Spleen (tissue), 11 donors: ENCODE data around the gene FOXJ1. TPM values are rescaled to one million over a fixed set of nuclear protein-coding genes. Genes with fewer than 3 reads are reported as not detected.
A peak's percentile ranks its signal among the peaks of the same experiment; 100 is the strongest.

Source experiments
- DNase-seq: peaks from one replicate; pipeline ENCODE4 v3.0.0-alpha.2; 2020
- H3K27ac ChIP-seq, 8 donors: fragments of 200-600 bp; sonication (generic) in 7 of 8; 1 replicate in 4 of 8; 2 replicates in 4 of 8; pipeline versions ENCODE4 v1.5.0 to v1.8.0; 2016 to 2021; ENCODE audit warnings: inconsistent platforms in 4 of 8, mild to moderate bottlenecking in 4 of 8, moderate library complexity in 1 of 8
- H3K27me3 ChIP-seq, 7 donors: fragments of 200-600 bp; sonication (generic) in 6 of 7; replicated peaks in 1 of 7; 1 replicate in 4 of 7; 2 replicates in 3 of 7; pipeline versions ENCODE4 v1.5.0 to v1.8.0; 2016 to 2021; ENCODE audit warnings: inconsistent platforms in 3 of 7, mild to moderate bottlenecking in 1 of 7
- H3K36me3 ChIP-seq, 6 donors: fragments of 200-600 bp; sonication (generic) in 5 of 6; 1 replicate in 4 of 6; 2 replicates in 2 of 6; pipeline versions ENCODE4 v1.5.0 to v1.8.0; 2016 to 2021; ENCODE audit warnings: inconsistent platforms in 2 of 6
- H3K4me1 ChIP-seq, 6 donors: fragments of 200-600 bp; sonication (generic) in 5 of 6; 1 replicate in 3 of 6; 2 replicates in 3 of 6; pipeline versions ENCODE4 v1.5.0 to v1.8.0; 2016 to 2021; ENCODE audit warnings: inconsistent platforms in 3 of 6
- H3K4me3 ChIP-seq, 8 donors: fragments of 200-600 bp; sonication (generic) in 7 of 8; 1 replicate in 4 of 8; 2 replicates in 4 of 8; pipeline versions ENCODE4 v1.5.0 to v1.8.0; 2016 to 2021; ENCODE audit warnings: inconsistent platforms in 4 of 8, mild to moderate bottlenecking in 4 of 8, moderate library complexity in 2 of 8
- H3K9me3 ChIP-seq, 8 donors: fragments of 200-600 bp; sonication (generic) in 7 of 8; 1 replicate in 4 of 8; 2 replicates in 4 of 8; pipeline versions ENCODE4 v1.5.0 to v1.8.0; 2016 to 2021; ENCODE audit warnings: inconsistent platforms in 4 of 8
- POLR2A ChIP-seq, 3 donors: fragments of 450-650 bp; IDR thresholded peaks; one replicate each; pipeline ENCODE4 v1.5.1; 2017; ENCODE audit warnings: antibody characterized with exemption in 3 of 3, mild to moderate bottlenecking in 1 of 3
- POLR2AphosphoS5 ChIP-seq, 3 donors: sonication (generic); formaldehyde crosslinking; IDR thresholded peaks; one replicate each; pipeline ENCODE4 v1.5.1; 2017; ENCODE audit warnings: antibody characterized with exemption in 3 of 3
- WGBS, 5 donors: extraction: QIAGEN DNeasy Blood & Tissue Kit in 3 of 5; methylation state at CpG; one replicate each; pipeline versions ENCODE4 v1.1.5 to v1.1.7; 2013 to 2018; 5-methylcytosine and 5-hydroxymethylcytosine counted together
- intact Hi-C: fragments of 100-400 bp; cut with DNase I; formaldehyde crosslinking; loops from one replicate; pipeline ENCODE4 v1.15.0; 2023; ENCODE audit warnings: low total_unique reads
- polyA plus RNA-seq, 3 donors: library from polyadenylated mRNA; stranded (reverse); fragments of 200-250 nt; gene quantifications; one replicate each; pipeline ENCODE4 v1.2.1, GENCODE V29; 2013
- total RNA-seq, 7 donors: library from RNA; depleted of rRNA in 3 of 7; stranded (reverse); fragments of >200 nt in 3 of 7; fragmentation: NEBNext Ultra II Directional in 4 of 7; extraction: Animal tissue kit (Norgen Biotek cat#: 25700) in 4 of 7; gene quantifications; one replicate each; pipeline versions ENCODE4 v1.1.0 to v1.2.1, GENCODE V29; 2016 to 2021
- TF ChIP-seq, protein P1 (sequence below), 11 experiments: fragments of 200-600 bp in 7 of 11; fragments of 450-650 bp in 4 of 11; sonication (generic) in 4 of 11; IDR thresholded peaks in 8 of 11; conservative IDR thresholded peaks in 3 of 11; 1 replicate in 7 of 11; 2 replicates in 4 of 11; pipeline versions ENCODE4 v1.4.0 to v1.8.0; 2016 to 2021; ENCODE audit warnings: antibody characterized with exemption in 11 of 11, inconsistent platforms in 4 of 11, mild to moderate bottlenecking in 1 of 11
- donor health status: healthy with polysubstance abuse.
- donor health status: DM: no; HTN: no; CAD: no; lungs with moderate emphysema.
- donor health status: DM: no; HTN: no; CAD: no.
- donor health status: Bipolar disorder and iron deficiency.
- donor health status: healthy.
- donor health status: DM: no; HTN: no; CAD: no.
- donor health status: DM: yes; HTN: yes; CAD: no.

The FOXJ1 gene
- total and polyA plus RNA-seq, 10 donors, result 0.05 to 0.13 TPM; not detected in 8

GRCh38 chr17:76153202-76153601, 12.2 kb upstream of the FOXJ1 start:
- WGBS, 5 donors, result 88 to 95% (median 92%) methylated on average over 3 to 9 of the region's 9 CpGs
- H3K9me3 ChIP-seq, result no peaks in the 10 kb centered on the region
- H3K4me3 ChIP-seq, result no peak overlapping the region
- H3K4me1 ChIP-seq, result no peaks in the 10 kb centered on the region
- no peak overlapping the region for H3K27ac ChIP-seq
- peak; percentile 44 for DNase-seq
- H3K36me3 ChIP-seq, result peaks cover 0 to 3% (median 0%) of the 10 kb centered on the region in 6 donors
- no peaks in the 10 kb centered on the region for H3K27me3 ChIP-seq
- intact Hi-C loops, result no loop called here
- TF ChIP-seq, protein P1, sequence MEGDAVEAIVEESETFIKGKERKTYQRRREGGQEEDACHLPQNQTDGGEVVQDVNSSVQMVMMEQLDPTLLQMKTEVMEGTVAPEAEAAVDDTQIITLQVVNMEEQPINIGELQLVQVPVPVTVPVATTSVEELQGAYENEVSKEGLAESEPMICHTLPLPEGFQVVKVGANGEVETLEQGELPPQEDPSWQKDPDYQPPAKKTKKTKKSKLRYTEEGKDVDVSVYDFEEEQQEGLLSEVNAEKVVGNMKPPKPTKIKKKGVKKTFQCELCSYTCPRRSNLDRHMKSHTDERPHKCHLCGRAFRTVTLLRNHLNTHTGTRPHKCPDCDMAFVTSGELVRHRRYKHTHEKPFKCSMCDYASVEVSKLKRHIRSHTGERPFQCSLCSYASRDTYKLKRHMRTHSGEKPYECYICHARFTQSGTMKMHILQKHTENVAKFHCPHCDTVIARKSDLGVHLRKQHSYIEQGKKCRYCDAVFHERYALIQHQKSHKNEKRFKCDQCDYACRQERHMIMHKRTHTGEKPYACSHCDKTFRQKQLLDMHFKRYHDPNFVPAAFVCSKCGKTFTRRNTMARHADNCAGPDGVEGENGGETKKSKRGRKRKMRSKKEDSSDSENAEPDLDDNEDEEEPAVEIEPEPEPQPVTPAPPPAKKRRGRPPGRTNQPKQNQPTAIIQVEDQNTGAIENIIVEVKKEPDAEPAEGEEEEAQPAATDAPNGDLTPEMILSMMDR (IDR thresholded peaks at IDR 0.05 in 8 of 11, conservative IDR thresholded peaks at IDR 0.05 in 3 of 11), result no peak
- TF ChIP-seq POLR2A (IDR thresholded peaks at IDR 0.05) (no peak), POLR2AphosphoS5 (IDR thresholded peaks at IDR 0.05) (no peak)

GRCh38 chr17:76152591-76152990, 11.5 kb upstream of the FOXJ1 start:
- DNase-seq, result peak; percentile 46
- no peaks in the 10 kb centered on the region for H3K9me3 ChIP-seq
- WGBS, 5 donors, result 89 to 94% (median 91%) methylated on average over 7 of the region's 7 CpGs
- peaks cover 0 to 5% (median 2%) of the 10 kb centered on the region in 6 donors for H3K4me1 ChIP-seq
- no peaks in the 10 kb centered on the region for H3K27me3 ChIP-seq
- intact Hi-C loops, result no loop called here
- peaks cover 0 to 3% (median 0%) of the 10 kb centered on the region in 6 donors for H3K36me3 ChIP-seq
- TF ChIP-seq POLR2AphosphoS5 (IDR thresholded peaks at IDR 0.05) (no peak), POLR2A (IDR thresholded peaks at IDR 0.05) (no peak)
- TF ChIP-seq, protein P1 (IDR thresholded peaks at IDR 0.05 in 8 of 11, conservative IDR thresholded peaks at IDR 0.05 in 3 of 11), result no peak
- H3K4me3 ChIP-seq, result no peak overlapping the region
- peak overlapping the region in 1 of 8 donors; percentile 43 for H3K27ac ChIP-seq

GRCh38 chr17:76151896-76152454, 10.9 kb upstream of the FOXJ1 start:
- Histone ChIP-seq H3K4me1 (peaks cover 0 to 11% (median 6%) of the 10 kb centered on the region in 6 donors), H3K9me3 (no peaks in the 10 kb centered on the region), H3K27ac (peak overlapping the region in 2 of 8 donors; percentile 43 to 57), H3K4me3 (no peak overlapping the region), H3K36me3 (peaks cover 0 to 3% (median 0%) of the 10 kb centered on the region in 6 donors), H3K27me3 (no peaks in the 10 kb centered on the region)
- intact Hi-C loops, result no loop called here
- peak; percentile 60 for DNase-seq
- 84 to 87% (median 87%) methylated on average over 8 of the region's 8 CpGs for WGBS, 5 donors
- TF ChIP-seq POLR2AphosphoS5 (IDR thresholded peaks at IDR 0.05), result no peak
- TF ChIP-seq POLR2A (IDR thresholded peaks at IDR 0.05), result no peak
- TF ChIP-seq, protein P1 (IDR thresholded peaks at IDR 0.05 in 8 of 11, conservative IDR thresholded peaks at IDR 0.05 in 3 of 11), result no peak

GRCh38 chr17:76150712-76151622, 9.9 kb upstream of the FOXJ1 start:
- no peaks in the 10 kb centered on the region for H3K9me3 ChIP-seq
- DNase-seq, result peak; percentile 61

More at GRCh38 chr17:76150712-76151622, 9.9 kb upstream of the FOXJ1 start:
- intact Hi-C loops, result no loop called here
- H3K27me3 ChIP-seq, result no peaks in the 10 kb centered on the region
- peaks cover 0 to 2% (median 0%) of the 10 kb centered on the region in 6 donors for H3K36me3 ChIP-seq
- TF ChIP-seq POLR2AphosphoS5 (IDR thresholded peaks at IDR 0.05) (no peak), POLR2A (IDR thresholded peaks at IDR 0.05) (no peak)
- TF ChIP-seq, protein P1 (IDR thresholded peaks at IDR 0.05 in 8 of 11, conservative IDR thresholded peaks at IDR 0.05 in 3 of 11), result no peak
- 90 to 96% (median 90%) methylated on average over 23 of the region's 23 CpGs for WGBS, 5 donors
- no peak overlapping the region for H3K4me3 ChIP-seq
- no peak overlapping the region for H3K27ac ChIP-seq
- peaks cover 5 to 21% (median 16%) of the 10 kb centered on the region in 6 donors for H3K4me1 ChIP-seq
